MM.1S (cell line): ENCODE data around the gene CDCA4.
A peak's percentile ranks its signal among the peaks of the same experiment; 100 is the strongest.

Experiments used
- DNase-seq: peaks from one replicate; pipeline ENCODE4 v3.0.0-alpha.2; 2015
- H2AFZ ChIP-seq: fragments of 300-600 bp; sonication (generic); 2 replicates; pipeline ENCODE4 v1.6.0; 2016; ENCODE audit warnings: antibody characterized with exemption, low read length
- H3F3A ChIP-seq: fragments of 300-600 bp; sonication (generic); 2 replicates; pipeline ENCODE4 v1.6.1; 2016; ENCODE audit warnings: mild to moderate bottlenecking, antibody characterized with exemption, low read length, moderate library complexity, mixed read lengths; ENCODE audit not compliant: insufficient read depth
- H3K27ac ChIP-seq: fragments of 300-600 bp; sonication (generic); 2 replicates; pipeline ENCODE4 v1.5.1; 2016; ENCODE audit warnings: mild to moderate bottlenecking, low read length
- H3K27me3 ChIP-seq: fragments of 300-600 bp; sonication (generic); replicated peaks from 2 replicates; pipeline ENCODE4 v1.6.0; 2016; ENCODE audit warnings: low read length; ENCODE audit not compliant: insufficient read depth
- H3K36me3 ChIP-seq: fragments of 300-600 bp; sonication (generic); replicated peaks from 2 replicates; pipeline ENCODE4 v1.6.1; 2016; ENCODE audit warnings: mild to moderate bottlenecking, low read length, mixed read lengths; ENCODE audit not compliant: insufficient read depth
- H3K4me1 ChIP-seq: fragments of 300-600 bp; sonication (generic); 2 replicates; pipeline ENCODE4 v1.6.1; 2016; ENCODE audit warnings: low read length, mixed read lengths
- H3K4me2 ChIP-seq: fragments of 300-600 bp; sonication (generic); 2 replicates; pipeline ENCODE4 v1.6.0; 2016; ENCODE audit warnings: low read depth, low read length
- H3K4me3 ChIP-seq: fragments of 300-600 bp; sonication (generic); 2 replicates; pipeline ENCODE4 v1.5.1; 2016; ENCODE audit warnings: low read length, mixed read lengths
- H3K79me2 ChIP-seq: fragments of 300-600 bp; sonication (generic); 2 replicates; pipeline ENCODE4 v1.6.1; 2016; ENCODE audit warnings: mixed run types, low read length, mixed read lengths
- H3K9ac ChIP-seq: fragments of 300-600 bp; sonication (generic); 2 replicates; pipeline ENCODE4 v1.6.1; 2016; ENCODE audit warnings: low read length, mixed read lengths
- H3K9me2 ChIP-seq: fragments of 300-600 bp; sonication (generic); replicated peaks from 2 replicates; pipeline ENCODE4 v1.6.1; 2016; ENCODE audit warnings: mild to moderate bottlenecking, low read length, mixed read lengths; ENCODE audit not compliant: insufficient read depth
- H3K9me3 ChIP-seq: fragments of 300-600 bp; sonication (generic); replicated peaks from 2 replicates; pipeline ENCODE4 v1.6.1; 2016; ENCODE audit warnings: mild to moderate bottlenecking, low read length, mixed read lengths; ENCODE audit not compliant: insufficient read depth
- H4K20me1 ChIP-seq: fragments of 300-600 bp; sonication (generic); 2 replicates; pipeline ENCODE4 v1.6.1; 2016; ENCODE audit warnings: mild to moderate bottlenecking, low read length, moderate library complexity, mixed read lengths; ENCODE audit not compliant: insufficient read depth
- EZH2 ChIP-seq: fragments of 300-600 bp; sonication (generic); optimal IDR thresholded peaks from 2 replicates; pipeline ENCODE3; 2017; ENCODE audit warnings: low read depth, mild to moderate bottlenecking, antibody characterized with exemption, low read length, mixed read lengths
- EZH2phosphoT487 ChIP-seq: fragments of 300-600 bp; sonication (generic); IDR thresholded peaks from 2 replicates; pipeline ENCODE4 v1.6.1; 2018; ENCODE audit warnings: antibody characterized with exemption, low read length
- TF ChIP-seq, protein P1 (sequence below): fragments of 300-600 bp; sonication (generic); IDR thresholded peaks from 2 replicates; pipeline ENCODE4 v1.5.1; 2016; ENCODE audit warnings: antibody characterized with exemption, low read length, mixed read lengths

The CDCA4 gene

DNA sequence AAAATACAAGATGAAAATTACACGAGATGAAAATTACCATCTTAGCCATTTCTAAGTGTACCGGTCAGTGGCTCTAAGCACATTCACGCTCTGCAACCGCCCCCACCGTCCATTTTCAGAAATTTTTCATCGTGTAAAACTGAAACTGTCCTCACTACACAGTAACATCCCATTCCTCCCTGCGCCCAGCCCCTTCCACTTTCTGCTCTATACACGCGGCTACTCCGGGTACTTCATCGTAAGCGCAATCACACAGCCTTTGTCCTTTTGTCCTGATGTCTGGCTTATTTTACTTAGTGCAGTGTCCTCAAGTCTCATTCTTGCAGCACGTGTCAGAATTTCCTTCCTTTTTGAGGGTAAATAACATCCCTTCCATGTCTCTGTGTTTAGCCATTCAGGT is 47.9 kb upstream of the CDCA4 start:
- no peak overlapping the region for H3K4me2 ChIP-seq
- DNase-seq: no peak
- H4K20me1 ChIP-seq: no peaks in the 10 kb centered on the region
- no peaks in the 10 kb centered on the region for H3K36me3 ChIP-seq
- TF ChIP-seq, protein P1, sequence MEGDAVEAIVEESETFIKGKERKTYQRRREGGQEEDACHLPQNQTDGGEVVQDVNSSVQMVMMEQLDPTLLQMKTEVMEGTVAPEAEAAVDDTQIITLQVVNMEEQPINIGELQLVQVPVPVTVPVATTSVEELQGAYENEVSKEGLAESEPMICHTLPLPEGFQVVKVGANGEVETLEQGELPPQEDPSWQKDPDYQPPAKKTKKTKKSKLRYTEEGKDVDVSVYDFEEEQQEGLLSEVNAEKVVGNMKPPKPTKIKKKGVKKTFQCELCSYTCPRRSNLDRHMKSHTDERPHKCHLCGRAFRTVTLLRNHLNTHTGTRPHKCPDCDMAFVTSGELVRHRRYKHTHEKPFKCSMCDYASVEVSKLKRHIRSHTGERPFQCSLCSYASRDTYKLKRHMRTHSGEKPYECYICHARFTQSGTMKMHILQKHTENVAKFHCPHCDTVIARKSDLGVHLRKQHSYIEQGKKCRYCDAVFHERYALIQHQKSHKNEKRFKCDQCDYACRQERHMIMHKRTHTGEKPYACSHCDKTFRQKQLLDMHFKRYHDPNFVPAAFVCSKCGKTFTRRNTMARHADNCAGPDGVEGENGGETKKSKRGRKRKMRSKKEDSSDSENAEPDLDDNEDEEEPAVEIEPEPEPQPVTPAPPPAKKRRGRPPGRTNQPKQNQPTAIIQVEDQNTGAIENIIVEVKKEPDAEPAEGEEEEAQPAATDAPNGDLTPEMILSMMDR: no peak
- TF ChIP-seq EZH2phosphoT487 (no peak), EZH2 (no peak)
- H3K4me1 ChIP-seq: peaks cover 26% of the 10 kb centered on the region
- no peak overlapping the region for H3K27ac ChIP-seq
- peaks cover 16% of the 10 kb centered on the region; the same call in 1 of the 2 replicates for H3K27me3 ChIP-seq
- peaks cover 7% of the 10 kb centered on the region; the same call in 1 of the 2 replicates for H3K79me2 ChIP-seq
- H3K4me3 ChIP-seq: no peak overlapping the region
- no peaks in the 10 kb centered on the region for H3K9me2 ChIP-seq
- H2AFZ ChIP-seq: no peak overlapping the region
- H3K9me3 ChIP-seq: no peaks in the 10 kb centered on the region
- no peaks in the 10 kb centered on the region for H3F3A ChIP-seq
- no peak overlapping the region for H3K9ac ChIP-seq

DNA sequence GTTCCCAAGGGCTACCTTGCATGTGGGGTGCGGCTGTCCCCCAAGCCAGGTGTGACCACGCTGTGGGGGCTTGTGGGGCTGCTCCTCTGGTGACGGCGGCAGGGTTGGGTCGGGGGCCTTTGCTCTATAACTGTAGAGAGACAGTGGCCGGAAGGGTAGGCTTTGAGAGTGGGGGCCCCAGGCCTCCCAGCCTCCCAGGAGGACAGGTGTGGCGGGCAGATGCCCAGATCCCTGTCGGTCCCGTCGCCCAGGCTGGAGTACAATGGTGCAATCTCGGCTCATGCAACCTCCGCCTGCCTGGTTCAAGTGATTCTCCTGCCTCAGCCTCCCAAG is 47.1 kb upstream of the CDCA4 start:
- Histone ChIP-seq H2AFZ (no peak overlapping the region), H3K4me3 (no peak overlapping the region), H3K36me3 (no peaks in the 10 kb centered on the region), H3K79me2 (peaks cover 10% of the 10 kb centered on the region), H3K9ac (no peak overlapping the region), H4K20me1 (no peaks in the 10 kb centered on the region), H3K9me2 (no peaks in the 10 kb centered on the region), H3K9me3 (no peaks in the 10 kb centered on the region), H3K27ac (no peak overlapping the region), H3K4me2 (no peak overlapping the region), H3F3A (no peaks in the 10 kb centered on the region), H3K27me3 (peaks cover 16% of the 10 kb centered on the region; the same call in 1 of the 2 replicates), H3K4me1 (peaks cover 26% of the 10 kb centered on the region)
- TF ChIP-seq EZH2phosphoT487 (no peak), EZH2 (no peak)
- TF ChIP-seq, protein P1: no peak
- no peak for DNase-seq

GRCh38 chr14:105067140-105067968 is 46.5 kb upstream of the CDCA4 start:
- Histone ChIP-seq H3K4me1 (peaks cover 26% of the 10 kb centered on the region), H4K20me1 (no peaks in the 10 kb centered on the region), H3K27me3 (peaks cover 11% of the 10 kb centered on the region; the same call in 1 of the 2 replicates), H2AFZ (no peak overlapping the region), H3K9me3 (no peaks in the 10 kb centered on the region), H3K9ac (no peak overlapping the region), H3F3A (no peaks in the 10 kb centered on the region), H3K27ac (no peak overlapping the region), H3K4me3 (no peak overlapping the region), H3K9me2 (no peaks in the 10 kb centered on the region), H3K4me2 (no peak overlapping the region), H3K79me2 (peaks cover 13% of the 10 kb centered on the region), H3K36me3 (no peaks in the 10 kb centered on the region)
- TF ChIP-seq EZH2 (no peak), EZH2phosphoT487 (no peak)
- TF ChIP-seq, protein P1: no peak
- peak; percentile 18 for DNase-seq
